Panc1 (cell line): ENCODE measurements around the gene FOXK1. TPM values are rescaled to one million over a fixed set of nuclear protein-coding genes. Genes with fewer than 3 reads are reported as not detected.

Experiments used
- ATAC-seq: fragments of 200-7000 bp; cut with Tn5 transposase; 2 replicates; pipeline ENCODE4 v1.9.1; 2020; ENCODE audit warnings: mild to moderate bottlenecking, moderate library complexity
- BruUV-seq: library from RNA; stranded (reverse); fragments of 400-500 nt; replicated peaks from 2 replicates; lab custom pipeline; 2021; lab: Mats Ljungman, UMichigan
- CTCF ChIA-PET: fragments of 300-600 bp; sonication (Branson Sonifier 250); formaldehyde crosslinking; loops from one replicate; lab custom pipeline; 2022; ENCODE audit warnings: antibody characterized with exemption; lab: Charles Lee
- POLR2A ChIA-PET: fragments of 300-600 bp; sonication (Branson Sonifier 250); formaldehyde crosslinking; loops from one replicate; lab custom pipeline; 2022; ENCODE audit warnings: antibody characterized with exemption; lab: Charles Lee
- DNase-seq: peaks from one replicate; pipeline ENCODE4 v3.0.0-alpha.2; 2010; ENCODE audit warnings: low read depth, low spot score
- H3K27ac ChIP-seq: 2 replicates; pipeline ENCODE4 v1.5.1; 2011; ENCODE audit warnings: mild to moderate bottlenecking, low read length, inconsistent platforms
- H3K27me3 ChIP-seq: fragments of 200-500 bp; sonication (Bioruptor generic); 2 replicates; pipeline ENCODE4 v1.6.0; 2014; ENCODE audit warnings: low read length, inconsistent platforms; ENCODE audit not compliant: control insufficient read depth, insufficient read depth
- H3K36me3 ChIP-seq: fragments of 200-500 bp; sonication (Bioruptor generic); 2 replicates; pipeline ENCODE4 v1.5.1; 2014; ENCODE audit warnings: inconsistent platforms, mild to moderate bottlenecking, low read length, moderate library complexity; ENCODE audit not compliant: control insufficient read depth, insufficient read depth
- H3K4me1 ChIP-seq: 2 replicates; pipeline ENCODE4 v1.5.1; 2011; ENCODE audit warnings: inconsistent platforms, mild to moderate bottlenecking, low read length, moderate library complexity; ENCODE audit not compliant: control insufficient read depth, insufficient read depth
- H3K4me3 ChIP-seq, 2 experiments: 2 replicates each; pipeline ENCODE4 v1.5.1; 2011 to 2012; ENCODE audit warnings: low read depth in 2 of 2, low read length in 2 of 2, mild to moderate bottlenecking in 2 of 2, inconsistent platforms in 1 of 2, moderate library complexity in 1 of 2
- H3K9me3 ChIP-seq: fragments of 200-500 bp; sonication (Bioruptor generic); 2 replicates; pipeline ENCODE4 v1.5.1; 2014; ENCODE audit warnings: low read depth, mild to moderate bottlenecking, inconsistent platforms, low read length, moderate library complexity; ENCODE audit not compliant: control insufficient read depth, insufficient read depth
- POLR2AphosphoS5 ChIP-seq: IDR thresholded peaks from 2 replicates; pipeline ENCODE4 v1.6.1; 2012; ENCODE audit warnings: mild to moderate bottlenecking, low read depth, low read length, moderate library complexity
- SIN3A ChIP-seq: IDR thresholded peaks from 2 replicates; pipeline ENCODE4 v1.6.1; 2012; ENCODE audit warnings: low read depth, mild to moderate bottlenecking, low read length, moderate library complexity, borderline replicate concordance; ENCODE audit not compliant: insufficient read depth
- TCF7L2 ChIP-seq: IDR thresholded peaks from 2 replicates; pipeline ENCODE4 v1.6.1; 2011; ENCODE audit warnings: mild to moderate bottlenecking, low read depth, low read length, inconsistent platforms
- in situ Hi-C: cut with HindIII; loops from 2 replicates; pipeline ENCODE4 v1.10.0; 2016; ENCODE audit warnings: low sequenced_read_pairs, low pct_unique_long_range_greater_than_20kb
- intact Hi-C: fragments of 100-400 bp; cut with micrococcal nuclease; formaldehyde crosslinking; loops from one replicate; pipeline ENCODE4 v1.10.0; 2022; ENCODE audit not compliant: unreplicated experiment
- total RNA-seq: library from RNA; stranded (reverse); gene quantifications from one replicate; pipeline ENCODE4 v1.2.1, GENCODE V29; 2021; ENCODE audit not compliant: unreplicated experiment
- TF ChIP-seq, protein P1 (sequence below): fragments of 450-650 bp; IDR thresholded peaks from 2 replicates; pipeline ENCODE4 v1.5.1; 2017; ENCODE audit warnings: mild to moderate bottlenecking
- TF ChIP-seq, protein P2 (sequence below), 2 experiments: IDR thresholded peaks; 2 replicates each; pipeline ENCODE4 v1.6.1; 2011 to 2012; ENCODE audit warnings: low read depth in 2 of 2, control low read depth in 1 of 2, low read length in 1 of 2, mild to moderate bottlenecking in 1 of 2, moderate library complexity in 1 of 2; ENCODE audit not compliant: insufficient read depth in 1 of 2

FOXK1 gene
- total RNA-seq, 1 experiment from 2014 or later = 72.7 TPM

DNA sequence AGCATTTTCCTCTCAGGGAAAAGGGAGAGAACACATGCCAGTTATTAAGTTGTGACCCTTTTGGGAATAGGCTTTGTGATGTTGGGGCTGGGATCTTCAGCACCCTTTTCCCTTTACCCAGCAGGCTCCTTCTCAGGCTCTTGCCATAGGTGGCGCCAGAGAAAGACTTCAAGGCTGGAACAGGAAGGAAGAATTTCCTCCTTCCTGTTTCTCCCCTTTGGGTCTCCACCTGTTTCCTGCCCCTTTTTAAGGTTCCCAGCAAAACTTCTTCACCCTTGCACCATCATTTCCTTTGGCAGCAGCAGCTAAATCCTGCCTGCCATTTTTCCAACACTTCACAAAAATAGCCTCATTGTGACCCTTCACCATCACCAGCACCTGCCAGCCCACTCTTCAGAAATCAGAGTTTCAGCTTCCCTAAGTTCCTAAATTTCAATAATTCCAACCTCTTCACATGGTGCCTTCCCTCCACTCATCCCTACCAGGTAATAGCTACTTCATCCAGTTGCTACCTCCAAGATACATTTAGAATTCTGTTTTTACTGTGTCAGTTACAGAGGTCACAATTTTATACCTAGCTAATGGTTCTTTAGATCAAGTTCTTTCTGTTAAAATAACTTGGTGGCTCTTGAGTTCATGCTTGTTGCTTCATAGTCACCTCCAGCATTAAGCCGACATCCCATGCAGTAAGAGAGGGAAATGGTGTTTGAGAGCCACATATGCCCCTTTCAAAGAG, 22.4 kb upstream of the FOXK1 start:
- TF ChIP-seq TCF7L2 = no peak
- TF ChIP-seq, protein P1, sequence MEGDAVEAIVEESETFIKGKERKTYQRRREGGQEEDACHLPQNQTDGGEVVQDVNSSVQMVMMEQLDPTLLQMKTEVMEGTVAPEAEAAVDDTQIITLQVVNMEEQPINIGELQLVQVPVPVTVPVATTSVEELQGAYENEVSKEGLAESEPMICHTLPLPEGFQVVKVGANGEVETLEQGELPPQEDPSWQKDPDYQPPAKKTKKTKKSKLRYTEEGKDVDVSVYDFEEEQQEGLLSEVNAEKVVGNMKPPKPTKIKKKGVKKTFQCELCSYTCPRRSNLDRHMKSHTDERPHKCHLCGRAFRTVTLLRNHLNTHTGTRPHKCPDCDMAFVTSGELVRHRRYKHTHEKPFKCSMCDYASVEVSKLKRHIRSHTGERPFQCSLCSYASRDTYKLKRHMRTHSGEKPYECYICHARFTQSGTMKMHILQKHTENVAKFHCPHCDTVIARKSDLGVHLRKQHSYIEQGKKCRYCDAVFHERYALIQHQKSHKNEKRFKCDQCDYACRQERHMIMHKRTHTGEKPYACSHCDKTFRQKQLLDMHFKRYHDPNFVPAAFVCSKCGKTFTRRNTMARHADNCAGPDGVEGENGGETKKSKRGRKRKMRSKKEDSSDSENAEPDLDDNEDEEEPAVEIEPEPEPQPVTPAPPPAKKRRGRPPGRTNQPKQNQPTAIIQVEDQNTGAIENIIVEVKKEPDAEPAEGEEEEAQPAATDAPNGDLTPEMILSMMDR = no peak
- no peak for TF ChIP-seq POLR2AphosphoS5
- no peak for TF ChIP-seq SIN3A
- TF ChIP-seq, protein P2, sequence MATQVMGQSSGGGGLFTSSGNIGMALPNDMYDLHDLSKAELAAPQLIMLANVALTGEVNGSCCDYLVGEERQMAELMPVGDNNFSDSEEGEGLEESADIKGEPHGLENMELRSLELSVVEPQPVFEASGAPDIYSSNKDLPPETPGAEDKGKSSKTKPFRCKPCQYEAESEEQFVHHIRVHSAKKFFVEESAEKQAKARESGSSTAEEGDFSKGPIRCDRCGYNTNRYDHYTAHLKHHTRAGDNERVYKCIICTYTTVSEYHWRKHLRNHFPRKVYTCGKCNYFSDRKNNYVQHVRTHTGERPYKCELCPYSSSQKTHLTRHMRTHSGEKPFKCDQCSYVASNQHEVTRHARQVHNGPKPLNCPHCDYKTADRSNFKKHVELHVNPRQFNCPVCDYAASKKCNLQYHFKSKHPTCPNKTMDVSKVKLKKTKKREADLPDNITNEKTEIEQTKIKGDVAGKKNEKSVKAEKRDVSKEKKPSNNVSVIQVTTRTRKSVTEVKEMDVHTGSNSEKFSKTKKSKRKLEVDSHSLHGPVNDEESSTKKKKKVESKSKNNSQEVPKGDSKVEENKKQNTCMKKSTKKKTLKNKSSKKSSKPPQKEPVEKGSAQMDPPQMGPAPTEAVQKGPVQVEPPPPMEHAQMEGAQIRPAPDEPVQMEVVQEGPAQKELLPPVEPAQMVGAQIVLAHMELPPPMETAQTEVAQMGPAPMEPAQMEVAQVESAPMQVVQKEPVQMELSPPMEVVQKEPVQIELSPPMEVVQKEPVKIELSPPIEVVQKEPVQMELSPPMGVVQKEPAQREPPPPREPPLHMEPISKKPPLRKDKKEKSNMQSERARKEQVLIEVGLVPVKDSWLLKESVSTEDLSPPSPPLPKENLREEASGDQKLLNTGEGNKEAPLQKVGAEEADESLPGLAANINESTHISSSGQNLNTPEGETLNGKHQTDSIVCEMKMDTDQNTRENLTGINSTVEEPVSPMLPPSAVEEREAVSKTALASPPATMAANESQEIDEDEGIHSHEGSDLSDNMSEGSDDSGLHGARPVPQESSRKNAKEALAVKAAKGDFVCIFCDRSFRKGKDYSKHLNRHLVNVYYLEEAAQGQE (IDR thresholded peaks at IDR 0.05; ENCODE audit: insufficient read depth in 1 of 2, low read depth in 2 of 2, low read length in 1 of 2) = no peak
- in situ Hi-C loops (no loop called here), intact Hi-C loops (no loop called here)
- CTCF ChIA-PET = interaction anchor here (0.9 kb wide), 1 partner anchor 31 kb away, joined by 3 read pairs; no protein-coding TSS in a partner anchor
- Histone ChIP-seq H3K4me3 (no peak overlapping the region), H3K9me3 (peaks cover 8% of the 10 kb centered on the region; the same call in 1 of the 2 replicates), H3K36me3 (no peaks in the 10 kb centered on the region), H3K27ac (no peak overlapping the region), H3K27me3 (no peaks in the 10 kb centered on the region), H3K4me1 (no peaks in the 10 kb centered on the region)
- no peak for DNase-seq
- BruUV-seq = no TSS peak
- ATAC-seq = no peak
- POLR2A ChIA-PET = no interaction called here

DNA sequence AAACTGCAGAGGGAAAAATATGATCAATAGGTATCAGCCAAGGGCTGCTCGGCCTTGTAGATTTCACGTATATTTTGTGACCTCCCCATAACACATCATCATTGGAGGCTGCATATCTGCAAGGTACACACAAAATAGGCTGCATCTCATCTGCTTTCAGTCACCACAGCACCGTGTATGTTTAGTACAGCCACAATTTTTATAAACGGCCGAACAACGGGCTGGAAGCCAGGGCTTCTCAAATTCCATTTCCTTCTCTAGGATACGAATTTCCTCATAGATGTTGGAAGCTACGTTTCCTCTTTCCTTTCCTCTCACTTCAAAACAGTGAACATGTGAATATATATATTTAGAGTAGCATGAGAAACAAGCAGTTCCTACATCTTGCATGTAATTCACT, 20.2 kb upstream of the FOXK1 start:
- in situ Hi-C loops = no loop called here
- H3K4me3 ChIP-seq = no peak overlapping the region
- BruUV-seq = no TSS peak
- H3K27me3 ChIP-seq = no peaks in the 10 kb centered on the region
- intact Hi-C loops = no loop called here
- TF ChIP-seq POLR2AphosphoS5 = no peak
- TF ChIP-seq, protein P1 = no peak
- TF ChIP-seq, protein P2 (IDR thresholded peaks at IDR 0.05; ENCODE audit: insufficient read depth in 1 of 2, low read depth in 2 of 2, low read length in 1 of 2) = no peak
- TF ChIP-seq TCF7L2 = no peak
- no peak for TF ChIP-seq SIN3A
- no peak overlapping the region for H3K27ac ChIP-seq
- CTCF ChIA-PET = interaction anchor here (0.6 kb wide), 1 partner anchor 20 kb away, joined by 4 read pairs; no protein-coding TSS in a partner anchor
- H3K9me3 ChIP-seq = peaks cover 8% of the 10 kb centered on the region; the same call in 1 of the 2 replicates
- DNase-seq (no peak), ATAC-seq (no peak)
- no peaks in the 10 kb centered on the region for H3K36me3 ChIP-seq
- no peaks in the 10 kb centered on the region for H3K4me1 ChIP-seq
- POLR2A ChIA-PET = no interaction called here
